Lung (tissue), 12 donors: ENCODE results near the gene CROCC. TPM values are rescaled to one million over a fixed set of nuclear protein-coding genes. Genes with fewer than 3 reads are reported as not detected.
"Not testable (repeated sequence)": the region's sequence is repeated elsewhere in the genome, so short reads cannot be mapped to it uniquely, and the experiment has no call there.

Experiments used
- ATAC-seq: fragments of 200-7000 bp; cut with Tn5 transposase; one replicate; pipeline ENCODE4 v1.9.1; 2020; ENCODE audit warnings: moderate number of reproducible peaks; ENCODE audit not compliant: insufficient read depth, low FRiP score
- DNase-seq, 3 donors: peaks; one replicate each; pipeline ENCODE4 v3.0.0-alpha.2; 2013 to 2017
- H3K27ac ChIP-seq, 2 donors: one replicate each; pipeline ENCODE4 v1.5.1; 2013; ENCODE audit warnings: mild to moderate bottlenecking in 2 of 2, moderate library complexity in 2 of 2, control low read depth in 1 of 2, inconsistent platforms in 1 of 2, low read depth in 1 of 2, low read length in 1 of 2
- H3K27me3 ChIP-seq, 3 donors: one replicate each; pipeline ENCODE4 v1.5.1; 2013; ENCODE audit warnings: low read length in 2 of 3; ENCODE audit not compliant: control insufficient read depth in 3 of 3, insufficient read depth in 3 of 3
- H3K36me3 ChIP-seq, 4 donors: one replicate each; pipeline ENCODE4 v1.5.1; 2013; ENCODE audit warnings: low read length in 4 of 4, mild to moderate bottlenecking in 1 of 4, moderate library complexity in 1 of 4; ENCODE audit not compliant: control insufficient read depth in 4 of 4, insufficient read depth in 4 of 4
- H3K4me1 ChIP-seq, 5 donors: one replicate each; pipeline ENCODE4 v1.5.1; 2013; ENCODE audit warnings: low read length in 5 of 5, mild to moderate bottlenecking in 2 of 5, moderate library complexity in 1 of 5; ENCODE audit not compliant: control insufficient read depth in 5 of 5, insufficient read depth in 5 of 5
- H3K4me3 ChIP-seq: one replicate; pipeline ENCODE4 v1.5.1; 2013; ENCODE audit warnings: mild to moderate bottlenecking, control low read depth, moderate library complexity
- H3K9ac ChIP-seq, 2 donors: one replicate each; pipeline ENCODE4 v1.5.1; 2013; ENCODE audit warnings: low read length in 2 of 2, control low read depth in 1 of 2; ENCODE audit not compliant: insufficient read depth in 1 of 2
- H3K9me3 ChIP-seq, 4 donors: one replicate each; pipeline ENCODE4 v1.5.1; 2013; ENCODE audit warnings: low read length in 3 of 4, mild to moderate bottlenecking in 1 of 4, moderate library complexity in 1 of 4; ENCODE audit not compliant: control insufficient read depth in 4 of 4, insufficient read depth in 3 of 4
- WGBS, 2 donors: extraction: QIAGEN DNeasy Blood & Tissue Kit; methylation state at CpG; one replicate each; pipeline ENCODE4 v1.1.7; 2013; 5-methylcytosine and 5-hydroxymethylcytosine counted together
- polyA plus RNA-seq, 2 donors: library from polyadenylated mRNA; stranded (reverse); fragments of 200-250 nt; gene quantifications; one replicate each; pipeline ENCODE4 v1.2.1, GENCODE V29; 2013
- total RNA-seq, 2 donors: library from RNA; depleted of rRNA in 1 of 2; stranded (reverse); fragments of >200 nt in 1 of 2; gene quantifications; one replicate each; pipeline ENCODE4 v1.2.1, GENCODE V29; 2014 to 2021
- TF ChIP-seq, protein P1 (sequence below): IDR thresholded peaks from 2 replicates; pipeline ENCODE4 v1.5.1; 2012; ENCODE audit warnings: mild to moderate bottlenecking; ENCODE audit errors: control extremely low read depth, extremely low read depth
- donor health status: control.
- donor health status: control.
- donor health status: Bipolar disorder and iron deficiency.
- donor health status: healthy.
- donor health status: DM: yes; HTN: yes; CAD: no.

The CROCC gene
- total and polyA plus RNA-seq, 4 donors = 14.9 to 42.2 (median 28.5) TPM

- DNase-seq = no peak
- H3K4me3 ChIP-seq = no peak overlapping the region
Measured at GRCh38 chr1:16938351-16939321, 16.9 kb downstream of the CROCC start.

DNA sequence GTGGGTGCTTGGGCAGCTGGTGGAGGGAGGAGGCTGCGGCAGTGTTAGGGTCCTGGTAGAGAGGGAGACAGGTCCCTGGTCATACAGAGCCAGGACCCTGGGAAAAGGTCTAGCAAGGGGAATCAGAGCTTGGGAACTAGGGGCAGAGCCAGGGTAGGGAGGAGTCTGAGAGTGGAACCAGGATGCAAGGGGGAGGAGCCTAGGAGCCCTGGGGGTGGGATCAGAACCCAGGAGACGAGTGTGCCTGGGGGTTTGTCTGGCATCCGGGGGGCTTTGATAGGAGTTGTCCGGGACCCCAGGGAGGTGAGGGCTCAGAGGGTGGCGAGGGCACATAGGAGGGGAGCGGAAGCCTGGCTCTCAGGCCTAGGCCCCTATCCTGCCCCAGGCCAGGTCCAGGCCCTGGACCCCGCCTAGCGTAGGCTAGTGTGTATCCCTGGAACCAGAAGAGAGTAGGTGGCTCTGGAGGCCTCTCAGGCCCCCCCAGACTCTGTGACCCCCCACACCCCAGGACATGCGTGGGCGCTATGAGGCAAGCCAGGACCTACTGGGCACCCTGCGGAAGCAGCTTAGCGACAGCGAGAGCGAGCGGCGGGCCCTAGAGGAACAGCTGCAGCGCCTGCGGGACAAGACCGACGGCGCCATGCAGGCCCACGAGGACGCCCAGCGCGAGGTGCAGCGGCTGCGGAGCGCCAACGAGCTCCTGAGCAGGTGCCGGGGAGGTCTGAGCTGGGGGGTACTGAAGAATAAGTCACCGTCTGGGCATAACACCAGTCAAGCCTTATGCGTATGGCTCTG lies 17.9 kb downstream of the CROCC start:
- DNase-seq, H3K4me3 ChIP-seq, H3K27me3 ChIP-seq, ATAC-seq, H3K9ac ChIP-seq, H3K9me3 ChIP-seq, H3K27ac ChIP-seq, H3K4me1 ChIP-seq: not testable (repeated sequence)
- 95 to 97% methylated on average over 32 of the region's 32 CpGs for WGBS, 2 donors
- H3K36me3 ChIP-seq = peaks cover 0 to 15% (median 0%) of the 10 kb centered on the region in 4 donors

More at GRCh38 chr1:16938351-16939321, 16.9 kb downstream of the CROCC start:
- Histone ChIP-seq H3K9me3 (no peaks in the 10 kb centered on the region), H3K27me3 (no peaks in the 10 kb centered on the region), H3K4me1 (no peaks in the 10 kb centered on the region), H3K27ac (no peak overlapping the region), H3K36me3 (peaks cover 0 to 11% (median under 1%) of the 10 kb centered on the region in 4 donors), H3K9ac (no peak overlapping the region)
- TF ChIP-seq, protein P1, sequence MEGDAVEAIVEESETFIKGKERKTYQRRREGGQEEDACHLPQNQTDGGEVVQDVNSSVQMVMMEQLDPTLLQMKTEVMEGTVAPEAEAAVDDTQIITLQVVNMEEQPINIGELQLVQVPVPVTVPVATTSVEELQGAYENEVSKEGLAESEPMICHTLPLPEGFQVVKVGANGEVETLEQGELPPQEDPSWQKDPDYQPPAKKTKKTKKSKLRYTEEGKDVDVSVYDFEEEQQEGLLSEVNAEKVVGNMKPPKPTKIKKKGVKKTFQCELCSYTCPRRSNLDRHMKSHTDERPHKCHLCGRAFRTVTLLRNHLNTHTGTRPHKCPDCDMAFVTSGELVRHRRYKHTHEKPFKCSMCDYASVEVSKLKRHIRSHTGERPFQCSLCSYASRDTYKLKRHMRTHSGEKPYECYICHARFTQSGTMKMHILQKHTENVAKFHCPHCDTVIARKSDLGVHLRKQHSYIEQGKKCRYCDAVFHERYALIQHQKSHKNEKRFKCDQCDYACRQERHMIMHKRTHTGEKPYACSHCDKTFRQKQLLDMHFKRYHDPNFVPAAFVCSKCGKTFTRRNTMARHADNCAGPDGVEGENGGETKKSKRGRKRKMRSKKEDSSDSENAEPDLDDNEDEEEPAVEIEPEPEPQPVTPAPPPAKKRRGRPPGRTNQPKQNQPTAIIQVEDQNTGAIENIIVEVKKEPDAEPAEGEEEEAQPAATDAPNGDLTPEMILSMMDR = no peak
- 73 to 89% methylated on average over 49 to 51 of the region's 51 CpGs for WGBS, 2 donors
- no peak for ATAC-seq

DNA sequence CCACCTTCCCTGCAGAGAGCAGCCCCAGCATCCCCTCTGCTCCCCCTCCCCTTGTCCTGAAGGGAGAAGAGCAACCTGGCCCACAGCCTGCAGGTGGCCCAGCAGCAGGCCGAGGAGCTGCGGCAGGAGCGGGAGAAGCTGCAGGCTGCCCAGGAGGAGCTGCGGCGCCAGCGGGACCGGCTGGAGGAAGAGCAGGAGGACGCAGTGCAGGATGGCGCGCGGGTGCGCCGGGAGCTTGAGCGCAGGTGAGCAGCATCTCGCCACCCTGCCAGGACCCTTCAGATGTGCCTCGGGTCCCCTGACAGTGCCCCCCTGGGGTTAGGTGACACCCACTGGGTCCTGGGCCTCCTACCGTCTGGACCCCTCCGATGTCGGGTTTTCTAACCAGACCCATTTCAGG lies 22.3 kb downstream of the CROCC start:
- TF ChIP-seq, protein P1 = no peak
- no peaks in the 10 kb centered on the region for H3K27me3 ChIP-seq
- peaks cover 0 to 19% (median 0%) of the 10 kb centered on the region in 4 donors for H3K36me3 ChIP-seq
- H3K4me3 ChIP-seq = no peak overlapping the region
- H3K9ac ChIP-seq = no peak overlapping the region
- WGBS, 2 donors = 94% methylated on average over 19 of the region's 19 CpGs
- no peak for DNase-seq
- no peak overlapping the region for H3K27ac ChIP-seq
- no peaks in the 10 kb centered on the region for H3K9me3 ChIP-seq
- no peak for ATAC-seq
- no peaks in the 10 kb centered on the region for H3K4me1 ChIP-seq

- WGBS, 2 donors = 91 to 97% methylated on average over 3 to 9 of the region's 9 CpGs
- peaks cover 0 to 15% (median 0%) of the 10 kb centered on the region in 4 donors for H3K36me3 ChIP-seq
- peak; percentile 16 for ATAC-seq
Measured at GRCh38 chr1:16945512-16945911, 23.8 kb downstream of the CROCC start.

GRCh38 chr1:16946185-16946584 lies 24.5 kb downstream of the CROCC start:
- H3K36me3 ChIP-seq = peaks cover 0 to 15% (median 0%) of the 10 kb centered on the region in 4 donors
- H3K9me3 ChIP-seq, DNase-seq, H3K4me3 ChIP-seq, H3K9ac ChIP-seq, H3K27ac ChIP-seq, ATAC-seq, H3K4me1 ChIP-seq, H3K27me3 ChIP-seq: not testable (repeated sequence)
- WGBS, 2 donors = 91 to 92% methylated on average over 11 to 13 of the region's 13 CpGs

More at GRCh38 chr1:16945512-16945911, 23.8 kb downstream of the CROCC start:
- H3K27me3 ChIP-seq, H3K9me3 ChIP-seq, H3K4me3 ChIP-seq, H3K4me1 ChIP-seq, H3K9ac ChIP-seq, H3K27ac ChIP-seq, DNase-seq: not testable (repeated sequence)
